K562 (cell line): Measurements from ENCODE around the gene ERN1. TPM values are rescaled to one million over a fixed set of nuclear protein-coding genes. Genes with fewer than 3 reads are reported as not detected.
A peak's percentile ranks its signal among the peaks of the same experiment; 100 is the strongest.

Source experiments
- ARID4B ChIP-seq: sonication (generic); formaldehyde crosslinking; IDR thresholded peaks from 2 replicates; pipeline ENCODE4 v1.8.0; 2022; ENCODE audit warnings: mild to moderate bottlenecking, missing genetic modification reagents
- BDP1 ChIP-seq: IDR thresholded peaks from 3 replicates; pipeline ENCODE4 v1.6.1; 2011; ENCODE audit not compliant: insufficient read length, insufficient read depth
- CTBP1 ChIP-seq: fragments of 450-650 bp; IDR thresholded peaks from 2 replicates; pipeline ENCODE4 v1.6.1; 2016; ENCODE audit warnings: borderline replicate concordance
- HBP1 ChIP-seq: fragments of 450-650 bp; formaldehyde crosslinking; IDR thresholded peaks from 2 replicates; pipeline ENCODE4 v1.4.0; 2022; ENCODE audit warnings: missing genetic modification characterization
- KDM1A ChIP-seq, 2 experiments: fragments of 450-650 bp; IDR thresholded peaks; 2 replicates each; pipeline ENCODE4 v1.6.1; 2016; ENCODE audit warnings: mild to moderate bottlenecking in 2 of 2
- RBBP5 ChIP-seq: fragments of 200-600 bp; sonication (generic); IDR thresholded peaks from 2 replicates; pipeline ENCODE4 v1.6.1; 2012; ENCODE audit warnings: borderline replicate concordance, mild to moderate bottlenecking, low read length, control low read depth, inconsistent platforms; ENCODE audit not compliant: insufficient read depth, poor library complexity, severe bottlenecking
- RUNX1 ChIP-seq: sonication (generic); IDR thresholded peaks from 2 replicates; pipeline ENCODE4 v1.6.1; 2016; ENCODE audit warnings: antibody characterized with exemption, low read depth
- SRF ChIP-seq, 2 experiments: fragments of 250-450, 450-650 bp in 1 of 2; sonication (Bioruptor Pico) in 1 of 2; sonication (generic) in 1 of 2; formaldehyde crosslinking; IDR thresholded peaks; 2 replicates each; pipeline versions ENCODE4 v1.5.0 to v1.5.1; 2020 to 2022; ENCODE audit warnings: mild to moderate bottlenecking in 1 of 2, missing genetic modification reagents in 1 of 2
- ZNF121 ChIP-seq: sonication (generic); formaldehyde crosslinking; conservative IDR thresholded peaks from 2 replicates; pipeline ENCODE4 v1.8.0; 2022; ENCODE audit warnings: missing genetic modification reagents
- polyA plus RNA-seq, 8 experiments: library from polyadenylated mRNA; depleted of rRNA in 4 of 8; stranded (reverse) in 5 of 8; unstranded in 3 of 8; fragments of >200 nt; fragmentation: Nextera tagmentation in 2 of 8; fragmentation: Illumina TruSeq in 1 of 8; extraction: Ambion mirVana in 2 of 8; extraction: Trizol in 1 of 8; gene quantifications; 2 replicates each; pipeline versions ENCODE4 v1.2.1 to v1.2.3, GENCODE V29; 2011 to 2014; ENCODE audit warnings: inconsistent platforms in 1 of 8, missing spikeins in 1 of 8
- total RNA-seq, 7 experiments: library from RNA; depleted of rRNA in 6 of 7; stranded (reverse); fragments of >200 nt in 6 of 7; fragmentation: Illumina TruSeq in 2 of 7; extraction: Trizol in 2 of 7; gene quantifications; 2 replicates each; pipeline versions ENCODE4 v1.2.1 to v1.2.3, GENCODE V29; 2011 to 2021; ENCODE audit warnings: low replicate concordance in 1 of 7

The ERN1 gene
- total and polyA plus RNA-seq, 9 of the 15 experiments (the other 6 are each of a cell fraction or from before 2014, with no cell fraction given): 2.1 to 22.5 (median 7.3) TPM

- TF ChIP-seq HBP1 (CRISPR knock-in tag): no peak
- no peak for TF ChIP-seq BDP1
- 0 out of 2 replicates have a peak, but pooled peaks have one; percentile 23 for TF ChIP-seq ZNF121 (CRISPR knock-in tag)
- TF ChIP-seq RUNX1: no peak
- no peak for TF ChIP-seq SRF (CRISPR knock-in tag; IDR thresholded peaks at IDR 0.05)
- TF ChIP-seq KDM1A (IDR thresholded peaks at IDR 0.05): peak; percentile 78 to 91
- TF ChIP-seq CTBP1: no peak
- TF ChIP-seq ARID4B: 0 out of 2 replicates have a peak, but pooled peaks have one; percentile 45
- TF ChIP-seq RBBP5: no peak
Measured at GRCh38 chr17:64024781-64025731, 104.9 kb downstream of the ERN1 start (continued).
